WTC11 (cell line): ENCODE data around the gene PRKCZ. TPM values are rescaled to one million over a fixed set of nuclear protein-coding genes. Genes with fewer than 3 reads are reported as not detected.

ENCODE experiments used
- ATAC-seq: fragments of 200-7000 bp; cut with Tn5 transposase; 2 replicates; pipeline ENCODE4 v1.10.0; 2021; ENCODE audit warnings: mild to moderate bottlenecking, moderate library complexity
- CTCF ChIA-PET: fragments of 300-600 bp; sonication (Branson Sonifier 250); formaldehyde crosslinking; loops from one replicate; lab custom pipeline; 2021; ENCODE audit warnings: antibody characterized with exemption; lab: Charles Lee
- POLR2A ChIA-PET: fragments of 350-600 bp; sonication (Branson Sonifier 250); formaldehyde crosslinking; loops from one replicate; lab custom pipeline; 2021; ENCODE audit warnings: antibody characterized with exemption; lab: Charles Lee
- DNase-seq: peaks from one replicate; pipeline ENCODE4 v3.0.0; 2021; ENCODE audit warnings: low spot score
- H3K27ac Mint-ChIP-seq: 2 replicates; pipeline ENCODE4 v1.8.0; 2021; ENCODE audit warnings: mixed read lengths
- H3K27me3 Mint-ChIP-seq: 2 replicates; pipeline ENCODE4 v1.8.0; 2021; ENCODE audit warnings: low read depth, mild to moderate bottlenecking, moderate library complexity, mixed read lengths
- H3K36me3 Mint-ChIP-seq: 2 replicates; pipeline ENCODE4 v1.8.0; 2021; ENCODE audit warnings: mixed read lengths
- H3K4me1 Mint-ChIP-seq: 2 replicates; pipeline ENCODE4 v1.8.0; 2022; ENCODE audit warnings: mixed read lengths
- H3K4me3 Mint-ChIP-seq: 2 replicates; pipeline ENCODE4 v1.8.0; 2021; ENCODE audit warnings: mild to moderate bottlenecking, moderate library complexity, mixed read lengths
- H3K9me3 Mint-ChIP-seq: 2 replicates; pipeline ENCODE4 v1.8.0; 2021; ENCODE audit warnings: mixed read lengths
- EMX1 ChIP-seq: fragments of 250-450 bp; sonication (Bioruptor Pico); IDR thresholded peaks from 2 replicates; pipeline ENCODE4 v1.8.0; 2021; ENCODE audit warnings: mild to moderate bottlenecking
- FOXK1 ChIP-seq: sonication (generic); formaldehyde crosslinking; IDR thresholded peaks from 2 replicates; pipeline ENCODE4 v1.8.0; 2022; ENCODE audit warnings: mild to moderate bottlenecking, moderate library complexity, missing genetic modification reagents
- GTF2I ChIP-seq: fragments of 250-450 bp; sonication (Bioruptor Pico); conservative IDR thresholded peaks from 2 replicates; pipeline ENCODE4 v1.4.0; 2021; ENCODE audit warnings: mild to moderate bottlenecking
- IRF2 ChIP-seq: sonication (generic); formaldehyde crosslinking; IDR thresholded peaks from 2 replicates; pipeline ENCODE4 v1.8.0; 2022; ENCODE audit warnings: low read depth, missing genetic modification reagents, borderline replicate concordance
- JUN ChIP-seq: sonication (generic); formaldehyde crosslinking; IDR thresholded peaks from 2 replicates; pipeline ENCODE4 v1.8.0; 2023; ENCODE audit warnings: mild to moderate bottlenecking, missing genetic modification reagents
- KAT7 ChIP-seq: sonication (generic); formaldehyde crosslinking; IDR thresholded peaks from 2 replicates; pipeline ENCODE4 v1.8.1; 2023; ENCODE audit warnings: missing genetic modification reagents, mild to moderate bottlenecking, borderline replicate concordance
- NR2C2 ChIP-seq: sonication (generic); formaldehyde crosslinking; IDR thresholded peaks from 2 replicates; pipeline ENCODE4 v1.8.0; 2022; ENCODE audit warnings: mild to moderate bottlenecking, missing genetic modification reagents
- NR3C1 ChIP-seq: sonication (generic); formaldehyde crosslinking; conservative IDR thresholded peaks from 2 replicates; pipeline ENCODE4 v1.8.1; 2023; ENCODE audit warnings: low read depth, mild to moderate bottlenecking, missing genetic modification reagents
- OVOL2 ChIP-seq: fragments of 250-450 bp; sonication (Bioruptor Pico); IDR thresholded peaks from 2 replicates; pipeline ENCODE4 v1.9.0; 2021; ENCODE audit warnings: mild to moderate bottlenecking, borderline replicate concordance
- RELA ChIP-seq: sonication (generic); formaldehyde crosslinking; IDR thresholded peaks from 2 replicates; pipeline ENCODE4 v1.8.1; 2022; ENCODE audit warnings: missing genetic modification reagents, mild to moderate bottlenecking, borderline replicate concordance
- SP1 ChIP-seq: sonication (generic); formaldehyde crosslinking; conservative IDR thresholded peaks from 2 replicates; pipeline ENCODE4 v1.8.1; 2022; ENCODE audit warnings: missing genetic modification reagents
- TCF7 ChIP-seq: sonication (generic); formaldehyde crosslinking; IDR thresholded peaks from 2 replicates; pipeline ENCODE4 v1.8.0; 2022; ENCODE audit warnings: mild to moderate bottlenecking, low read depth, missing genetic modification reagents, moderate library complexity
- TP53 ChIP-seq: sonication (generic); formaldehyde crosslinking; IDR thresholded peaks from 2 replicates; pipeline ENCODE4 v1.8.1; 2023; ENCODE audit warnings: mild to moderate bottlenecking, missing genetic modification reagents
- ZNF396 ChIP-seq: fragments of 250-450 bp; sonication (Bioruptor Pico); IDR thresholded peaks from 2 replicates; pipeline ENCODE4 v1.8.0; 2021; ENCODE audit warnings: mild to moderate bottlenecking, moderate library complexity, borderline replicate concordance
- ZNF423 ChIP-seq: fragments of 250-450 bp; sonication (Bioruptor Pico); IDR thresholded peaks from 2 replicates; pipeline ENCODE4 v2.1.2; 2022; ENCODE audit warnings: mild to moderate bottlenecking, moderate library complexity
- ZNF671 ChIP-seq: fragments of 250-450 bp; sonication (Bioruptor Pico); IDR thresholded peaks from 2 replicates; pipeline ENCODE4 v1.8.0; 2021; ENCODE audit warnings: mild to moderate bottlenecking
- total RNA-seq: library from RNA; stranded (reverse); gene quantifications from 3 replicates; pipeline ENCODE4 v1.2.3, GENCODE V29; 2021
- TF ChIP-seq, protein P1 (sequence below): sonication (generic); formaldehyde crosslinking; IDR thresholded peaks from 2 replicates; pipeline ENCODE4 v1.8.1; 2023; ENCODE audit warnings: mild to moderate bottlenecking, missing genetic modification reagents, moderate library complexity
- TF ChIP-seq, protein P2 (sequence below): sonication (generic); formaldehyde crosslinking; conservative IDR thresholded peaks from 2 replicates; pipeline ENCODE4 v1.8.1; 2022; ENCODE audit warnings: mild to moderate bottlenecking, missing genetic modification reagents
- TF ChIP-seq, protein P3 (sequence below): sonication (generic); formaldehyde crosslinking; IDR thresholded peaks from 2 replicates; pipeline ENCODE4 v1.8.1; 2022; ENCODE audit warnings: mild to moderate bottlenecking, moderate library complexity, missing genetic modification reagents
- TF ChIP-seq, protein P4 (sequence below): fragments of 250-450 bp; sonication (Bioruptor Pico); IDR thresholded peaks from 2 replicates; pipeline ENCODE4 v1.9.0; 2021; ENCODE audit warnings: mild to moderate bottlenecking
- TF ChIP-seq, protein P5 (sequence below): sonication (generic); formaldehyde crosslinking; IDR thresholded peaks from 2 replicates; pipeline ENCODE4 v1.8.1; 2023; ENCODE audit warnings: mild to moderate bottlenecking, missing genetic modification reagents
- TF ChIP-seq, protein P6 (sequence below): fragments of 250-450 bp; sonication (Bioruptor Pico); IDR thresholded peaks from 2 replicates; pipeline ENCODE4 v2.1.2; 2022; ENCODE audit warnings: mild to moderate bottlenecking, moderate library complexity
- TF ChIP-seq, protein P7 (sequence below): sonication (generic); formaldehyde crosslinking; IDR thresholded peaks from 2 replicates; pipeline ENCODE4 v1.8.0; 2023; ENCODE audit warnings: missing genetic modification reagents
- TF ChIP-seq, protein P8 (sequence below): sonication (generic); formaldehyde crosslinking; conservative IDR thresholded peaks from 2 replicates; pipeline ENCODE4 v1.8.1; 2023; ENCODE audit warnings: mild to moderate bottlenecking, low read depth, missing genetic modification reagents, moderate library complexity

The PRKCZ gene
- total RNA-seq, 1 experiment from 2014 or later, result 52.5 TPM

DNA sequence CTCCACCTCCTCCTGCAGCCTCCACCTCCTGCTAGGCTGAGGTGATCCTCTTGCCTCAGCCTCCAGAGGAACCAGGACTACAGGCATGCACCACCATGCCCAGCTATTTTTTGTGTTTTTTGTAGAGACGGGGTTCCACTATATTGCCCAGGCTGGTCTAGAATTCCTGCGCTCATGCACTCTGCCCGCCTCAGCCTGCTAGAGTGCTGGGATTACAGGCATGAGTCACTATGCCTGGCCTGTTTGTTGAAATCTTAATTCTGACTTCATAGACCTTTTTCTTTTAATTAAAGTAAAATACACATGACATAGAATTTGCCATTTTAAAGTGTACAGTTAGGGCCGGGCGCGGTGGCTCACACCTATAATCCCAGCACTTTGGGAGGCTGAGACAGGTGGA is 101.7 kb downstream of the PRKCZ start:
- ATAC-seq (no peak), DNase-seq (no peak)
- TF ChIP-seq, protein P1, sequence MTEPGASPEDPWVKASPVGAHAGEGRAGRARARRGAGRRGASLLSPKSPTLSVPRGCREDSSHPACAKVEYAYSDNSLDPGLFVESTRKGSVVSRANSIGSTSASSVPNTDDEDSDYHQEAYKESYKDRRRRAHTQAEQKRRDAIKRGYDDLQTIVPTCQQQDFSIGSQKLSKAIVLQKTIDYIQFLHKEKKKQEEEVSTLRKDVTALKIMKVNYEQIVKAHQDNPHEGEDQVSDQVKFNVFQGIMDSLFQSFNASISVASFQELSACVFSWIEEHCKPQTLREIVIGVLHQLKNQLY (CRISPR knock-in tag), result no peak
- TF ChIP-seq, protein P2, sequence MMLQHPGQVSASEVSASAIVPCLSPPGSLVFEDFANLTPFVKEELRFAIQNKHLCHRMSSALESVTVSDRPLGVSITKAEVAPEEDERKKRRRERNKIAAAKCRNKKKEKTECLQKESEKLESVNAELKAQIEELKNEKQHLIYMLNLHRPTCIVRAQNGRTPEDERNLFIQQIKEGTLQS (CRISPR knock-in tag), result no peak
- TF ChIP-seq IRF2 (CRISPR knock-in tag), result no peak
- no peak for TF ChIP-seq ZNF671 (CRISPR knock-in tag)
- TF ChIP-seq, protein P3, sequence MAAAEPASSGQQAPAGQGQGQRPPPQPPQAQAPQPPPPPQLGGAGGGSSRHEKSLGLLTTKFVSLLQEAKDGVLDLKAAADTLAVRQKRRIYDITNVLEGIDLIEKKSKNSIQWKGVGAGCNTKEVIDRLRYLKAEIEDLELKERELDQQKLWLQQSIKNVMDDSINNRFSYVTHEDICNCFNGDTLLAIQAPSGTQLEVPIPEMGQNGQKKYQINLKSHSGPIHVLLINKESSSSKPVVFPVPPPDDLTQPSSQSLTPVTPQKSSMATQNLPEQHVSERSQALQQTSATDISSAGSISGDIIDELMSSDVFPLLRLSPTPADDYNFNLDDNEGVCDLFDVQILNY, result no peak
- TF ChIP-seq OVOL2, result no peak
- TF ChIP-seq JUN (CRISPR knock-in tag), result no peak
- TF ChIP-seq ZNF423 (CRISPR knock-in tag), result no peak
- no peak for TF ChIP-seq FOXK1
- TF ChIP-seq TCF7 (CRISPR knock-in tag), result no peak
- TF ChIP-seq, protein P4, sequence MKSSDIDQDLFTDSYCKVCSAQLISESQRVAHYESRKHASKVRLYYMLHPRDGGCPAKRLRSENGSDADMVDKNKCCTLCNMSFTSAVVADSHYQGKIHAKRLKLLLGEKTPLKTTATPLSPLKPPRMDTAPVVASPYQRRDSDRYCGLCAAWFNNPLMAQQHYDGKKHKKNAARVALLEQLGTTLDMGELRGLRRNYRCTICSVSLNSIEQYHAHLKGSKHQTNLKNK (CRISPR knock-in tag), result no peak
- TF ChIP-seq KAT7 (CRISPR knock-in tag), result no peak
- TF ChIP-seq NR3C1 (CRISPR knock-in tag), result no peak
- TF ChIP-seq, protein P5, sequence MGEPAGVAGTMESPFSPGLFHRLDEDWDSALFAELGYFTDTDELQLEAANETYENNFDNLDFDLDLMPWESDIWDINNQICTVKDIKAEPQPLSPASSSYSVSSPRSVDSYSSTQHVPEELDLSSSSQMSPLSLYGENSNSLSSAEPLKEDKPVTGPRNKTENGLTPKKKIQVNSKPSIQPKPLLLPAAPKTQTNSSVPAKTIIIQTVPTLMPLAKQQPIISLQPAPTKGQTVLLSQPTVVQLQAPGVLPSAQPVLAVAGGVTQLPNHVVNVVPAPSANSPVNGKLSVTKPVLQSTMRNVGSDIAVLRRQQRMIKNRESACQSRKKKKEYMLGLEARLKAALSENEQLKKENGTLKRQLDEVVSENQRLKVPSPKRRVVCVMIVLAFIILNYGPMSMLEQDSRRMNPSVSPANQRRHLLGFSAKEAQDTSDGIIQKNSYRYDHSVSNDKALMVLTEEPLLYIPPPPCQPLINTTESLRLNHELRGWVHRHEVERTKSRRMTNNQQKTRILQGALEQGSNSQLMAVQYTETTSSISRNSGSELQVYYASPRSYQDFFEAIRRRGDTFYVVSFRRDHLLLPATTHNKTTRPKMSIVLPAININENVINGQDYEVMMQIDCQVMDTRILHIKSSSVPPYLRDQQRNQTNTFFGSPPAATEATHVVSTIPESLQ (CRISPR knock-in tag), result no peak
- TF ChIP-seq EMX1 (CRISPR knock-in tag), result no peak
- TF ChIP-seq RELA (CRISPR knock-in tag), result no peak
- TF ChIP-seq, protein P6, sequence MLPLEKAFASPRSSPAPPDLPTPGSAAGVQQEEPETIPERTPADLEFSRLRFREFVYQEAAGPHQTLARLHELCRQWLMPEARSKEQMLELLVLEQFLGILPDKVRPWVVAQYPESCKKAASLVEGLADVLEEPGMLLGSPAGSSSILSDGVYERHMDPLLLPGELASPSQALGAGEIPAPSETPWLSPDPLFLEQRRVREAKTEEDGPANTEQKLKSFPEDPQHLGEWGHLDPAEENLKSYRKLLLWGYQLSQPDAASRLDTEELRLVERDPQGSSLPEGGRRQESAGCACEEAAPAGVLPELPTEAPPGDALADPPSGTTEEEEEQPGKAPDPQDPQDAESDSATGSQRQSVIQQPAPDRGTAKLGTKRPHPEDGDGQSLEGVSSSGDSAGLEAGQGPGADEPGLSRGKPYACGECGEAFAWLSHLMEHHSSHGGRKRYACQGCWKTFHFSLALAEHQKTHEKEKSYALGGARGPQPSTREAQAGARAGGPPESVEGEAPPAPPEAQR, result no peak
- Mint-ChIP-seq H3K27ac (no peak overlapping the region), H3K4me3 (no peak overlapping the region), H3K36me3 (peaks cover 42% of the 10 kb centered on the region), H3K4me1 (no peaks in the 10 kb centered on the region), H3K27me3 (no peaks in the 10 kb centered on the region), H3K9me3 (peaks cover 10% of the 10 kb centered on the region)
- ChIA-PET CTCF (interaction anchor here (2.5 kb wide), 1 partner anchor 12 kb away, joined by 21 read pairs; no protein-coding TSS in a partner anchor), POLR2A (no interaction called here)

DNA sequence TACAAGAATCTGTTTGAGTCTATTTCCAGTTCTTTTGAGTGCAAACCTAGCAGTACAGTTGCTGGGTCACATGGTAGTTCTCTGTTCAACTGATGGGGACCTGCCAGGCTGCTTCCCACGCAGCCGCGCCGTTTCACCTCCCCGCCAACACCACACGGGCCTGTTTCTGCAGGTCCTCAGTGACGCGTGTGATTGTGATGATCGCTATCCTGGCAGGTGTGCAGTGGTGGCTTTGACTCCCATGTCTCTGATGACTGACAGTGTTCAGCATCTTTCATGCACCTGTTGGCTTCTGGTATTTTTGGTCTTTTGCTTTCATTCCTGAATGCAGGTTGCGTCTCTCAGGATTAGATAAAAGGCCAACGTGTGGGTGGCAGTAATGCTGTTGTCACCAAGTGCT is 102.7 kb downstream of the PRKCZ start:
- POLR2A ChIA-PET, result no interaction called here
- ATAC-seq (no peak), DNase-seq (no peak)
- no peak overlapping the region for H3K27ac Mint-ChIP-seq
- no peak overlapping the region for H3K4me3 Mint-ChIP-seq
- H3K27me3 Mint-ChIP-seq, result no peaks in the 10 kb centered on the region
- peaks cover 42% of the 10 kb centered on the region for H3K36me3 Mint-ChIP-seq
- CTCF ChIA-PET, result no interaction called here
- H3K9me3 Mint-ChIP-seq, result peaks cover 10% of the 10 kb centered on the region
- H3K4me1 Mint-ChIP-seq, result no peaks in the 10 kb centered on the region
- TF ChIP-seq, protein P7, sequence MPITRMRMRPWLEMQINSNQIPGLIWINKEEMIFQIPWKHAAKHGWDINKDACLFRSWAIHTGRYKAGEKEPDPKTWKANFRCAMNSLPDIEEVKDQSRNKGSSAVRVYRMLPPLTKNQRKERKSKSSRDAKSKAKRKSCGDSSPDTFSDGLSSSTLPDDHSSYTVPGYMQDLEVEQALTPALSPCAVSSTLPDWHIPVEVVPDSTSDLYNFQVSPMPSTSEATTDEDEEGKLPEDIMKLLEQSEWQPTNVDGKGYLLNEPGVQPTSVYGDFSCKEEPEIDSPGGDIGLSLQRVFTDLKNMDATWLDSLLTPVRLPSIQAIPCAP (CRISPR knock-in tag), result no peak
- TF ChIP-seq GTF2I (CRISPR knock-in tag) (no peak), IRF2 (CRISPR knock-in tag) (no peak), SP1 (CRISPR knock-in tag) (no peak), ZNF396 (CRISPR knock-in tag) (no peak), TP53 (CRISPR knock-in tag) (no peak), NR2C2 (no peak), ZNF423 (CRISPR knock-in tag) (no peak)
- TF ChIP-seq, protein P8, sequence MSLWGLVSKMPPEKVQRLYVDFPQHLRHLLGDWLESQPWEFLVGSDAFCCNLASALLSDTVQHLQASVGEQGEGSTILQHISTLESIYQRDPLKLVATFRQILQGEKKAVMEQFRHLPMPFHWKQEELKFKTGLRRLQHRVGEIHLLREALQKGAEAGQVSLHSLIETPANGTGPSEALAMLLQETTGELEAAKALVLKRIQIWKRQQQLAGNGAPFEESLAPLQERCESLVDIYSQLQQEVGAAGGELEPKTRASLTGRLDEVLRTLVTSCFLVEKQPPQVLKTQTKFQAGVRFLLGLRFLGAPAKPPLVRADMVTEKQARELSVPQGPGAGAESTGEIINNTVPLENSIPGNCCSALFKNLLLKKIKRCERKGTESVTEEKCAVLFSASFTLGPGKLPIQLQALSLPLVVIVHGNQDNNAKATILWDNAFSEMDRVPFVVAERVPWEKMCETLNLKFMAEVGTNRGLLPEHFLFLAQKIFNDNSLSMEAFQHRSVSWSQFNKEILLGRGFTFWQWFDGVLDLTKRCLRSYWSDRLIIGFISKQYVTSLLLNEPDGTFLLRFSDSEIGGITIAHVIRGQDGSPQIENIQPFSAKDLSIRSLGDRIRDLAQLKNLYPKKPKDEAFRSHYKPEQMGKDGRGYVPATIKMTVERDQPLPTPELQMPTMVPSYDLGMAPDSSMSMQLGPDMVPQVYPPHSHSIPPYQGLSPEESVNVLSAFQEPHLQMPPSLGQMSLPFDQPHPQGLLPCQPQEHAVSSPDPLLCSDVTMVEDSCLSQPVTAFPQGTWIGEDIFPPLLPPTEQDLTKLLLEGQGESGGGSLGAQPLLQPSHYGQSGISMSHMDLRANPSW, result no peak
- TF ChIP-seq, protein P4 (CRISPR knock-in tag), result no peak
- TF ChIP-seq, protein P2 (CRISPR knock-in tag), result no peak
- TF ChIP-seq, protein P6, result no peak
